H1 (cell line): ENCODE results near the gene RPS6KB2. TPM values are rescaled to one million over a fixed set of nuclear protein-coding genes. Genes with fewer than 3 reads are reported as not detected.

ENCODE experiments used
- HDAC6 ChIP-seq: IDR thresholded peaks from one replicate; pipeline ENCODE4 v1.7.1; 2012; ENCODE audit warnings: low read depth, mild to moderate bottlenecking, inconsistent platforms, low read length, moderate library complexity
- JUND ChIP-seq: IDR thresholded peaks from 2 replicates; pipeline ENCODE4 v1.6.1; 2011; ENCODE audit warnings: mild to moderate bottlenecking, improper control_type of control experiment, low read length
- RFX5 ChIP-seq: IDR thresholded peaks from 2 replicates; pipeline ENCODE4 v1.6.1; 2011; ENCODE audit warnings: low read depth, low read length, improper control_type of control experiment, borderline replicate concordance
- TEAD4 ChIP-seq: IDR thresholded peaks from 2 replicates; pipeline ENCODE4 v1.6.1; 2012; ENCODE audit warnings: low read depth, low read length, inconsistent platforms, mixed read lengths
- USF2 ChIP-seq: IDR thresholded peaks from 2 replicates; pipeline ENCODE4 v1.6.1; 2011; ENCODE audit warnings: low read length, improper control_type of control experiment
- polyA plus RNA-seq, 7 experiments: library from polyadenylated mRNA; depleted of rRNA in 3 of 7; stranded (reverse) in 5 of 7; unstranded in 2 of 7; fragments of >200 nt in 5 of 7; fragments of 200-250 nt in 2 of 7; gene quantifications; 1 replicate in 5 of 7; 2 replicates in 1 of 7; 4 replicates in 1 of 7; pipeline versions ENCODE4 v1.2.1 to v1.2.3, GENCODE V29; 2011 to 2013; ENCODE audit warnings: missing spikeins in 2 of 7, mixed read lengths in 2 of 7
- total RNA-seq: library from RNA; stranded (reverse); fragmentation: NEBNext Ultra II Directional; extraction: Animal tissue kit (Norgen Biotek cat#: 25700); gene quantifications from 2 replicates; pipeline ENCODE4 v1.2.1, GENCODE V29; 2021

RPS6KB2 gene
- total and polyA plus RNA-seq, 2 of the 8 experiments (the other 6 are each of a cell fraction or from before 2014, with no cell fraction given), result 41.0 to 47.1 TPM

- TF ChIP-seq USF2 (no peak), TEAD4 (no peak), JUND (no peak), HDAC6 (no peak), RFX5 (no peak)
- TF ChIP-seq, all 59 proteins: peak for 0
Observed at GRCh38 chr11:67421430-67422031, 6.8 kb upstream of the RPS6KB2 start (continued).
